HepG2 (cell line): Measurements from ENCODE around the gene MEF2D. TPM values are rescaled to one million over a fixed set of nuclear protein-coding genes. Genes with fewer than 3 reads are reported as not detected.

Experiments used
- ATAC-seq: fragments of 200-7000 bp; cut with Tn5 transposase; 3 replicates; pipeline ENCODE4 v1.9.1; 2020; ENCODE audit warnings: mild to moderate bottlenecking, moderate library complexity
- BruUV-seq: library from RNA; stranded (reverse); fragments of 400-500 nt; replicated peaks from 2 replicates; lab custom pipeline; 2021; lab: Mats Ljungman, UMichigan
- CTCF ChIA-PET: fragments of 300-600 bp; formaldehyde crosslinking; extraction: SDS; loops from one replicate; lab custom pipeline; 2021; ENCODE audit warnings: low total read pairs, inconsistent platforms, low intra/inter-chr PET ratio; lab: Yijun Ruan, JAX
- POLR2A ChIA-PET: fragments of 350-600 bp; sonication (Branson Sonifier 250); formaldehyde crosslinking; loops from one replicate; lab custom pipeline; 2020; ENCODE audit warnings: antibody characterized with exemption, inconsistent platforms; lab: Yijun Ruan, JAX
- DNase-seq: peaks from one replicate; pipeline ENCODE4 v3.0.0-alpha.2; 2015; ENCODE audit warnings: low spot score
- FAIRE-seq: peaks from 3 replicates; lab custom pipeline; 2011; peaks lifted over from hg19 to GRCh38; lab: Jason Lieb, UNC
- H2AFZ ChIP-seq: one replicate; pipeline ENCODE4 v1.6.1; 2011; ENCODE audit warnings: low read length, inconsistent platforms
- H3K27ac ChIP-seq: fragments of 300-600 bp; 3 replicates; pipeline ENCODE4 v1.8.0; 2011; ENCODE audit warnings: mixed run types, mild to moderate bottlenecking, mixed read lengths, low read length, inconsistent platforms; ENCODE audit not compliant: insufficient read depth; ENCODE audit errors: extremely low read length
- H3K27me3 ChIP-seq, 2 experiments: fragments of 200-600 bp in 1 of 2; 2 replicates in 1 of 2; 3 replicates in 1 of 2; pipeline versions ENCODE4 v1.6.0 to v1.8.0; 2011; ENCODE audit warnings: low read length in 2 of 2, mild to moderate bottlenecking in 2 of 2, moderate library complexity in 2 of 2, inconsistent platforms in 1 of 2; ENCODE audit not compliant: insufficient read depth in 2 of 2, control insufficient read depth in 1 of 2
- H3K36me3 ChIP-seq, 2 experiments: fragments of 200-600 bp in 1 of 2; replicated peaks in 1 of 2; 2 replicates in 1 of 2; 3 replicates in 1 of 2; pipeline versions ENCODE4 v1.5.1 to v1.8.0; 2011; ENCODE audit warnings: low read length in 2 of 2, inconsistent platforms in 1 of 2; ENCODE audit not compliant: insufficient read depth in 2 of 2, control insufficient read depth in 1 of 2
- H3K4me1 ChIP-seq: 2 replicates; pipeline ENCODE4 v1.5.1; 2012; ENCODE audit warnings: low read length, inconsistent platforms; ENCODE audit not compliant: insufficient read depth
- H3K4me2 ChIP-seq: 2 replicates; pipeline ENCODE4 v1.6.0; 2011; ENCODE audit warnings: low read depth, low read length, inconsistent platforms
- H3K4me3 ChIP-seq, 3 experiments: fragments of 200-600 bp in 1 of 3; sonication (generic), shearing (Covaris generic) in 1 of 3; replicated peaks in 1 of 3; 2 replicates each; pipeline ENCODE4 v1.5.1; 2011 to 2016; ENCODE audit warnings: low read length in 3 of 3, inconsistent platforms in 2 of 3, low read depth in 2 of 3, mild to moderate bottlenecking in 2 of 3, control low read depth in 1 of 3, mixed read lengths in 1 of 3; ENCODE audit not compliant: insufficient read depth in 1 of 3
- H3K79me2 ChIP-seq: one replicate; pipeline ENCODE4 v1.6.1; 2011; ENCODE audit warnings: low read length, inconsistent platforms; ENCODE audit not compliant: insufficient read depth
- H3K9ac ChIP-seq: 2 replicates; pipeline ENCODE4 v1.6.0; 2011; ENCODE audit warnings: mild to moderate bottlenecking, low read depth, low read length, inconsistent platforms; ENCODE audit not compliant: insufficient read depth
- H3K9me3 ChIP-seq: 2 replicates; pipeline ENCODE4 v1.5.1; 2012; ENCODE audit warnings: mild to moderate bottlenecking, low read length
- H4K20me1 ChIP-seq: 2 replicates; pipeline ENCODE4 v1.6.0; 2011; ENCODE audit warnings: inconsistent platforms, mild to moderate bottlenecking, low read length, moderate library complexity; ENCODE audit not compliant: insufficient read depth
- CSRNP1 ChIP-seq: sonication (generic); formaldehyde crosslinking; IDR thresholded peaks from 2 replicates; pipeline ENCODE4 v1.8.1; 2023; ENCODE audit warnings: mild to moderate bottlenecking, missing genetic modification reagents
- GATAD1 ChIP-seq: IDR thresholded peaks from 2 replicates; pipeline ENCODE4 v1.6.1; 2016; ENCODE audit warnings: missing genetic modification reagents, missing compliant biosample characterization
- GTF2F1 ChIP-seq: fragments of 150-350 bp; IDR thresholded peaks from 2 replicates; pipeline ENCODE4 v1.6.1; 2014; ENCODE audit warnings: low read length
- MED8 ChIP-seq: sonication (generic); formaldehyde crosslinking; IDR thresholded peaks from 2 replicates; pipeline ENCODE4 v1.8.1; 2023; ENCODE audit warnings: mild to moderate bottlenecking, missing genetic modification reagents; ENCODE audit not compliant: insufficient replicate concordance
- NCOA1 ChIP-seq: sonication (generic); formaldehyde crosslinking; IDR thresholded peaks from 2 replicates; pipeline ENCODE4 v1.9.0; 2021; ENCODE audit warnings: missing genetic modification reagents
- ONECUT2 ChIP-seq: sonication (generic); formaldehyde crosslinking; IDR thresholded peaks from 2 replicates; pipeline ENCODE4 v1.4.0; 2020; ENCODE audit warnings: missing genetic modification reagents
- POLR2AphosphoS2 ChIP-seq: IDR thresholded peaks from 2 replicates; pipeline ENCODE4 v1.6.1; 2011; ENCODE audit warnings: low read depth, low read length, improper control_type of control experiment
- SNRNP70 ChIP-seq: fragments of 200-400 bp; formaldehyde crosslinking; IDR thresholded peaks from 2 replicates; pipeline ENCODE4 v1.6.1; 2017; ENCODE audit warnings: mild to moderate bottlenecking, low read depth, low read length, moderate library complexity
- TFAP4 ChIP-seq: sonication (generic); IDR thresholded peaks from 2 replicates; pipeline ENCODE4 v1.6.1; 2016; ENCODE audit warnings: low read depth, borderline replicate concordance
- TRIM22 ChIP-seq: fragments of 450-650 bp; IDR thresholded peaks from 2 replicates; pipeline ENCODE4 v1.6.1; 2017
- U2AF1 ChIP-seq: fragments of 200-400 bp; formaldehyde crosslinking; optimal IDR thresholded peaks from 2 replicates; pipeline ENCODE3; 2017; ENCODE audit warnings: mild to moderate bottlenecking, low read depth, low read length
- ZBTB7B ChIP-seq: sonication (generic); formaldehyde crosslinking; IDR thresholded peaks from 2 replicates; pipeline ENCODE4 v1.4.0; 2020; ENCODE audit warnings: missing genetic modification reagents
- ZNF317 ChIP-seq: sonication (generic); formaldehyde crosslinking; IDR thresholded peaks from 2 replicates; pipeline ENCODE4 v1.5.0; 2020; ENCODE audit warnings: mild to moderate bottlenecking, missing genetic modification reagents
- WGBS: methylation state at CpG from one replicate; pipeline ENCODE4 v1.1.6; 2017; ENCODE audit warnings: low lambda C conversion rate; 5-methylcytosine and 5-hydroxymethylcytosine counted together
- in situ Hi-C: cut with HindIII; loops from 2 replicates; pipeline ENCODE4 v1.10.0; 2017; ENCODE audit warnings: low pct_unique_long_range_greater_than_20kb; ENCODE audit not compliant: extremely low pct_ligation_motif_present
- intact Hi-C: fragments of 100-400 bp; cut with micrococcal nuclease; formaldehyde crosslinking; loops from one replicate; pipeline ENCODE4 v1.10.0; 2022; ENCODE audit not compliant: unreplicated experiment
- polyA plus RNA-seq, 8 experiments: library from polyadenylated mRNA; depleted of rRNA in 3 of 8; stranded (reverse) in 7 of 8; unstranded in 1 of 8; fragments of >200 nt; fragmentation: Illumina TruSeq in 4 of 8; extraction: Trizol in 4 of 8; gene quantifications; 2 replicates each; pipeline versions ENCODE4 v1.2.1 to v1.2.3, GENCODE V29; 2011 to 2016; ENCODE audit warnings: low read depth in 4 of 8, missing spikeins in 1 of 8, mixed read lengths in 1 of 8; ENCODE audit not compliant: insufficient read depth in 1 of 8
- total RNA-seq, 5 experiments: library from RNA; depleted of rRNA; stranded (reverse); fragments of >200 nt; fragmentation: Illumina TruSeq; extraction: Trizol; gene quantifications; 2 replicates each; pipeline ENCODE4 v1.2.3, GENCODE V29; 2016; ENCODE audit warnings: low read depth in 1 of 5

MEF2D gene
- total and polyA plus RNA-seq, 2 of the 13 experiments (the other 11 are each of a cell fraction or from before 2014, with no cell fraction given): 1.6 to 3.9 TPM

GRCh38 chr1:156493154-156493631 is 7.4 kb downstream of the MEF2D start:
- ChIA-PET POLR2A (no interaction called here), CTCF (no interaction called here)
- TF ChIP-seq CSRNP1 (CRISPR knock-in tag): no peak
- no peak for TF ChIP-seq NCOA1
- TF ChIP-seq U2AF1: no peak
- Histone ChIP-seq H3K4me2 (no peak overlapping the region), H3K4me1 (peaks cover 30% of the 10 kb centered on the region), H3K9me3 (no peaks in the 10 kb centered on the region), H3K79me2 (peaks cover 26% of the 10 kb centered on the region), H3K9ac (no peak overlapping the region), H3K27ac (no peak overlapping the region), H2AFZ (no peak overlapping the region), H4K20me1 (peaks cover 72% of the 10 kb centered on the region), H3K4me3 (no peak overlapping the region), H3K36me3 (peaks cover 4 to 7% of the 10 kb centered on the region in 2 experiments; a peak in 2 of 5 replicates), H3K27me3 (no peaks in the 10 kb centered on the region)
- ATAC-seq (no peak), DNase-seq (no peak), FAIRE-seq (no peak)
- BruUV-seq: no TSS peak
- 91% methylated on average over 11 of the region's 11 CpGs for WGBS
- in situ Hi-C loops (no loop called here), intact Hi-C loops (no loop called here)

GRCh38 chr1:156492591-156493080 is 7.9 kb downstream of the MEF2D start:
- Histone ChIP-seq H3K4me3 (no peak overlapping the region), H3K4me2 (no peak overlapping the region), H3K4me1 (peaks cover 24% of the 10 kb centered on the region), H3K9ac (no peak overlapping the region), H3K79me2 (peaks cover 22% of the 10 kb centered on the region), H3K9me3 (no peaks in the 10 kb centered on the region), H2AFZ (no peak overlapping the region), H3K36me3 (peaks cover 4 to 7% of the 10 kb centered on the region in 2 experiments; a peak in 2 of 5 replicates), H3K27ac (no peak overlapping the region), H4K20me1 (peaks cover 68% of the 10 kb centered on the region), H3K27me3 (no peaks in the 10 kb centered on the region)
- ChIA-PET POLR2A (interaction anchor here (1.2 kb wide), 1 partner anchor 15 kb away, joined by 3 read pairs; no protein-coding TSS in a partner anchor), CTCF (no interaction called here)
- no TSS peak for BruUV-seq
- 89% methylated on average over 7 of the region's 7 CpGs for WGBS
- DNase-seq: no peak
- intact Hi-C loops: no loop called here
- ATAC-seq: no peak
- in situ Hi-C loops: no loop called here
- no peak for FAIRE-seq
- no peak for TF ChIP-seq ONECUT2 (CRISPR knock-in tag)
- TF ChIP-seq TRIM22: no peak
- no peak for TF ChIP-seq ZBTB7B (CRISPR knock-in tag)
- no peak for TF ChIP-seq ZNF317 (CRISPR knock-in tag)
- TF ChIP-seq TFAP4: no peak
- TF ChIP-seq MED8 (CRISPR knock-in tag): no peak
- no peak for TF ChIP-seq SNRNP70
- TF ChIP-seq POLR2AphosphoS2: no peak
- no peak for TF ChIP-seq GTF2F1
- TF ChIP-seq GATAD1 (CRISPR knock-in tag): no peak
